OCI-LY1 (cell line): Measurements from ENCODE around the gene RAB3D.

ENCODE experiments used
- CTCF ChIP-seq: fragments of 200-600 bp; sonication (generic), shearing (Covaris generic); IDR thresholded peaks from 2 replicates; pipeline ENCODE4 v1.5.1; 2017; ENCODE audit warnings: mild to moderate bottlenecking, antibody characterized with exemption, low read length, moderate library complexity, mixed read lengths
- EZH2 ChIP-seq: fragments of 200-600 bp; sonication (generic), shearing (Covaris generic); IDR thresholded peaks from 2 replicates; pipeline ENCODE4 v1.8.0; 2017; ENCODE audit warnings: borderline replicate concordance, mixed run types, mild to moderate bottlenecking, antibody characterized with exemption, low read length, moderate library complexity, mixed read lengths

DNA sequence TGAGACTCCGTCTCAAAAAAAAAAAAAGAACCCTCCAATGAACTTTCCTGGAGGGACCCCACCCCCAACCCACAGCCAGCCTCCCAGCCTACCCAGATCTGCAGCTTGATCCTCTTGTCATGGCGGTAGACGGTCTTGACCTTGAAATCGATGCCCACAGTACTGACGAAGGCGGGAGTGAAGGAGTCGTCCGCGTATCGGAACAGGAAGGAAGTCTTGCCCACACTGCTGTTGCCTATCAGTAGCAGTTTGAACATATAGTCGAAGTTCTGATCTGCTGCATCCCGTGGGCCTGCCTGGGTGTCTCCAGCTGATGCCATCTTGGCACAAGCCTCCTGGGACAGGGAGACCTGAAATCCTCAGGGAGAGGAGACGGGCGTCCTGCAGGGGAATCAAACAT, 2.4 kb downstream of the RAB3D start:
- no peak for TF ChIP-seq CTCF
- no peak for TF ChIP-seq EZH2
